ENCODE results near the gene ABCA10.

ABCA10 gene

DNA sequence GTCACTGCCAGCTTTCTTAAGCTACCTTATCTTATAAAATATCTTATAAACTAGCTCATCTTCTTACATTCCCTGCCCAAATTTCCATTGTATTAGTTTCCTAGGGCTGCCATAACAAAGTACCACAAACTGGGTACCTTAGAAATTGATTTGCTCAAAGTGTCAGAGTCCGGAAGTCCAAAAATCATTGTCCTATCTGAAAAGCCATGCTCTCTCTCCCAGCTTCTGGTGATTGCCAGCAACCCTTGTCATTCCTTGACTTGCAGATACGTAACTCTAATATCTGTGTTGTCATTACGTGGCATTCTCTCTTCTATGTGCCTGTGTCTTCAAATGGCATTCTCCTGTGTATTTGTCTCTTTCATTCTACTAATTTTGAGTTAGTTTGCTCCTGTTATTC lies 2.3 kb upstream of the ABCA10 start:
- Histone ChIP-seq H3K36me3 (ENCODE audit: control insufficient read depth in 5 of 5, insufficient read depth in 5 of 5, low read length in 5 of 5) (peaks cover 0 to 5% (median 0%) of the 10 kb centered on the region in 5 donors), H3K9ac (ENCODE audit: low read length in 5 of 5) (no peak overlapping the region), H3K27ac (ENCODE audit: low read depth, low read length) (no peak overlapping the region), H3K4me1 (ENCODE audit: control insufficient read depth in 5 of 5, insufficient read depth in 5 of 5, low read length in 5 of 5) (peaks cover 0 to 11% (median 6%) of the 10 kb centered on the region in 5 donors), H3K27me3 (ENCODE audit: control insufficient read depth in 5 of 5, insufficient read depth in 4 of 5, low read length in 5 of 5) (no peaks in the 10 kb centered on the region), H3K4me3 (ENCODE audit: low read depth in 1 of 5, low read length in 5 of 5) (no peak overlapping the region), H3K9me3 (ENCODE audit: control insufficient read depth in 5 of 5, low read length in 5 of 5) (peaks cover 3 to 6% (median 3%) of the 10 kb centered on the region in 5 donors)

GRCh38 chr17:69228018-69228417 lies 606 bp downstream of the ABCA10 start:
- Histone ChIP-seq H3K4me1 (ENCODE audit: control insufficient read depth in 5 of 5, insufficient read depth in 5 of 5, low read length in 5 of 5) (peaks cover 0 to 6% (median 0%) of the 10 kb centered on the region in 5 donors), H3K27me3 (ENCODE audit: control insufficient read depth in 5 of 5, insufficient read depth in 4 of 5, low read length in 5 of 5) (no peaks in the 10 kb centered on the region), H3K4me3 (ENCODE audit: low read depth in 1 of 5, low read length in 5 of 5) (peak overlapping the region; percentile 13 to 56 (median 49)), H3K9ac (ENCODE audit: low read length in 5 of 5) (peak overlapping the region in 3 of 5 donors; percentile 6 to 52 (median 45)), H3K36me3 (ENCODE audit: control insufficient read depth in 5 of 5, insufficient read depth in 5 of 5, low read length in 5 of 5) (no peaks in the 10 kb centered on the region), H3K27ac (ENCODE audit: low read depth, low read length) (peak overlapping the region; percentile 11), H3K9me3 (ENCODE audit: control insufficient read depth in 5 of 5, low read length in 5 of 5) (peaks cover 0 to 6% (median 3%) of the 10 kb centered on the region in 5 donors)

DNA sequence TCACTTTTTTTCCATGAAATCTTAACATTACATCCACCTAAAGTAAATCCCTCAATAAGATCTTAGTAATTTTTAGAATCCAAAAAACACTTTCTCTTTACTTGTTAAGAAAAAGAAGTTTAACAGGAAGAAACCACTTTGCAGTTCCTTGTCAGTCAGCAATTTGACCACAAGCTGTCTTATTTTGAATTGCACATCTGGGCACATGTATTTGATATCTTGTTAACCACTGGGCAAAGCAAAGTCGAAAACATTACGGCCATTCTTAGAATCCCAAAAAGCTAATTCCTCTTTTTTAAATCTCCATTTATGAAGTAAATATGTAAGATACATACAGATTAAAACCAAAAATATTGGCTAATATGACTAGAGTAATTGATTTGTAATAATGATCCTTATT lies 1.1 kb downstream of the ABCA10 start:
- H3K36me3 ChIP-seq (ENCODE audit: control insufficient read depth in 5 of 5, insufficient read depth in 5 of 5, low read length in 5 of 5), result peaks cover 0 to 1% (median 0%) of the 10 kb centered on the region in 5 donors
- H3K27me3 ChIP-seq (ENCODE audit: control insufficient read depth in 5 of 5, insufficient read depth in 4 of 5, low read length in 5 of 5), result no peaks in the 10 kb centered on the region
- no peak overlapping the region for H3K27ac ChIP-seq (ENCODE audit: low read depth, low read length)
- H3K9ac ChIP-seq (ENCODE audit: low read length in 5 of 5), result peak overlapping the region in 3 of 5 donors; percentile 6 to 52 (median 45)
- H3K9me3 ChIP-seq (ENCODE audit: control insufficient read depth in 5 of 5, low read length in 5 of 5), result peaks cover 0 to 2% (median under 1%) of the 10 kb centered on the region in 5 donors
- H3K4me3 ChIP-seq (ENCODE audit: low read depth in 1 of 5, low read length in 5 of 5), result peak overlapping the region; percentile 25 to 58 (median 49)
- H3K4me1 ChIP-seq (ENCODE audit: control insufficient read depth in 5 of 5, insufficient read depth in 5 of 5, low read length in 5 of 5), result peaks cover 0 to 6% (median 0%) of the 10 kb centered on the region in 5 donors

DNA sequence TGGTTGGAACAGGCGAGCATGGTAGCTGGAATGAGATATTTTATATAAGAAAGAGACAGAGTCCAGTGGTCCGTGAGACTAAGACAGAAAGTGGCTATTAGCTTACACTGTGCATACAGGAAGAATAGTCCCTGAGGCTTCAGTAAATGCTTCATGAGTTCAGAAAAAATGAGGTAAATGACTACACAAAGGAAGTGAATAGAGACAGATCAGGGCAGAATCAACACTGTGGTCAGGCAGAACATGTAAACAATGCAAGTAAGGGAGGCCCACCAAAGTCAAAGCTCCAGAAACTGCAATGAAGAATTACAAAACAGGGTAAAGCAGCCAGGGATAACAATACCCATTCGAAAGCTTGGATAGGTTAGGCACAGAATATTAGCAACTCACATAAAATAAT lies 4.8 kb downstream of the ABCA10 start:
- peak overlapping the region in 2 of 5 donors; percentile 6 to 43 for H3K4me3 ChIP-seq (ENCODE audit: low read depth in 1 of 5, low read length in 5 of 5)
- H3K27me3 ChIP-seq (ENCODE audit: control insufficient read depth in 5 of 5, insufficient read depth in 4 of 5, low read length in 5 of 5), result no peaks in the 10 kb centered on the region
- peak overlapping the region in 1 of 5 donors; percentile 31 for H3K9ac ChIP-seq (ENCODE audit: low read length in 5 of 5)
- no peak overlapping the region for H3K27ac ChIP-seq (ENCODE audit: low read depth, low read length)
- peaks cover 0 to 24% (median 17%) of the 10 kb centered on the region in 5 donors for H3K36me3 ChIP-seq (ENCODE audit: control insufficient read depth in 5 of 5, insufficient read depth in 5 of 5, low read length in 5 of 5)
- no peaks in the 10 kb centered on the region for H3K9me3 ChIP-seq (ENCODE audit: control insufficient read depth in 5 of 5, low read length in 5 of 5)
- H3K4me1 ChIP-seq (ENCODE audit: control insufficient read depth in 5 of 5, insufficient read depth in 5 of 5, low read length in 5 of 5), result peaks cover 0 to 4% (median 0%) of the 10 kb centered on the region in 5 donors

GRCh38 chr17:69222707-69223258 lies 5.8 kb downstream of the ABCA10 start:
- no peaks in the 10 kb centered on the region for H3K4me1 ChIP-seq (ENCODE audit: control insufficient read depth in 5 of 5, insufficient read depth in 5 of 5, low read length in 5 of 5)
- no peak overlapping the region for H3K4me3 ChIP-seq (ENCODE audit: low read depth in 1 of 5, low read length in 5 of 5)
- H3K9ac ChIP-seq (ENCODE audit: low read length in 5 of 5), result no peak overlapping the region
- no peaks in the 10 kb centered on the region for H3K27me3 ChIP-seq (ENCODE audit: control insufficient read depth in 5 of 5, insufficient read depth in 4 of 5, low read length in 5 of 5)
- peaks cover 2 to 28% (median 22%) of the 10 kb centered on the region in 5 donors for H3K36me3 ChIP-seq (ENCODE audit: control insufficient read depth in 5 of 5, insufficient read depth in 5 of 5, low read length in 5 of 5)
- no peak overlapping the region for H3K27ac ChIP-seq (ENCODE audit: low read depth, low read length)
- no peaks in the 10 kb centered on the region for H3K9me3 ChIP-seq (ENCODE audit: control insufficient read depth in 5 of 5, low read length in 5 of 5)

DNA sequence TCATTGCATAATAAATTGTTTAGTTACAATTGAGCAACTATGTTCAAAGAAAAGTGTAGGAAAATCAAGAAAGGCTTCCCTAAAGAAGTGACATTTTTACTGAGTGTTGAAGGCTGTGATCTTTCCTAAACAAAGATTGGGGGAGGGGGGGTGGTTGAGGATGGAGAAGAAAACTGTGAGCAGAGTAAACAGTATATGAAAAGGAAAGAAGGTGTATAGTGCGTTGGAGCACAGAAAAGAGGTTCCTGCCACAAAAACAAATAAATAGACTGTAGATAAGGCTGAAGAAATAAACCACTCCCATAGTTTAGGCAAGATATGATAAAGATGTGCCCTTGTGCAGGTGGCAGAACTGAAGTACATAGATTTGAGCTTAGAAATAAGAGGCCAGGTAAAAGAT lies 8.5 kb downstream of the ABCA10 start:
- Histone ChIP-seq H3K4me1 (ENCODE audit: control insufficient read depth in 5 of 5, insufficient read depth in 5 of 5, low read length in 5 of 5) (no peaks in the 10 kb centered on the region), H3K36me3 (ENCODE audit: control insufficient read depth in 5 of 5, insufficient read depth in 5 of 5, low read length in 5 of 5) (peaks cover 2 to 37% (median 22%) of the 10 kb centered on the region in 5 donors), H3K27me3 (ENCODE audit: control insufficient read depth in 5 of 5, insufficient read depth in 4 of 5, low read length in 5 of 5) (no peaks in the 10 kb centered on the region)

GRCh38 chr17:69218986-69219385 lies 9.6 kb downstream of the ABCA10 start:
- no peaks in the 10 kb centered on the region for H3K9me3 ChIP-seq (ENCODE audit: control insufficient read depth in 5 of 5, low read length in 5 of 5)
- no peak overlapping the region for H3K9ac ChIP-seq (ENCODE audit: low read length in 5 of 5)
- peaks cover 2 to 37% (median 22%) of the 10 kb centered on the region in 5 donors for H3K36me3 ChIP-seq (ENCODE audit: control insufficient read depth in 5 of 5, insufficient read depth in 5 of 5, low read length in 5 of 5)
- no peaks in the 10 kb centered on the region for H3K27me3 ChIP-seq (ENCODE audit: control insufficient read depth in 5 of 5, insufficient read depth in 4 of 5, low read length in 5 of 5)
- H3K4me1 ChIP-seq (ENCODE audit: control insufficient read depth in 5 of 5, insufficient read depth in 5 of 5, low read length in 5 of 5), result no peaks in the 10 kb centered on the region
- H3K27ac ChIP-seq (ENCODE audit: low read depth, low read length), result no peak overlapping the region
- no peak overlapping the region for H3K4me3 ChIP-seq (ENCODE audit: low read depth in 1 of 5, low read length in 5 of 5)

More for the DNA sequence above, 8.5 kb downstream of the ABCA10 start:
- Histone ChIP-seq H3K9ac (ENCODE audit: low read length in 5 of 5) (no peak overlapping the region), H3K4me3 (ENCODE audit: low read depth in 1 of 5, low read length in 5 of 5) (no peak overlapping the region), H3K9me3 (ENCODE audit: control insufficient read depth in 5 of 5, low read length in 5 of 5) (no peaks in the 10 kb centered on the region), H3K27ac (ENCODE audit: low read depth, low read length) (no peak overlapping the region)

- no peaks in the 10 kb centered on the region for H3K9me3 ChIP-seq (ENCODE audit: control insufficient read depth in 5 of 5, low read length in 5 of 5)
- no peaks in the 10 kb centered on the region for H3K4me1 ChIP-seq (ENCODE audit: control insufficient read depth in 5 of 5, insufficient read depth in 5 of 5, low read length in 5 of 5)
- peaks cover 0 to 18% (median 9%) of the 10 kb centered on the region in 5 donors for H3K36me3 ChIP-seq (ENCODE audit: control insufficient read depth in 5 of 5, insufficient read depth in 5 of 5, low read length in 5 of 5)
- no peak overlapping the region for H3K9ac ChIP-seq (ENCODE audit: low read length in 5 of 5)
- no peak overlapping the region for H3K27ac ChIP-seq (ENCODE audit: low read depth, low read length)
- H3K27me3 ChIP-seq (ENCODE audit: control insufficient read depth in 5 of 5, insufficient read depth in 4 of 5, low read length in 5 of 5), result no peaks in the 10 kb centered on the region
- no peak overlapping the region for H3K4me3 ChIP-seq (ENCODE audit: low read depth in 1 of 5, low read length in 5 of 5)
Observed at GRCh38 chr17:69213059-69213813, 15.4 kb downstream of the ABCA10 start.

DNA sequence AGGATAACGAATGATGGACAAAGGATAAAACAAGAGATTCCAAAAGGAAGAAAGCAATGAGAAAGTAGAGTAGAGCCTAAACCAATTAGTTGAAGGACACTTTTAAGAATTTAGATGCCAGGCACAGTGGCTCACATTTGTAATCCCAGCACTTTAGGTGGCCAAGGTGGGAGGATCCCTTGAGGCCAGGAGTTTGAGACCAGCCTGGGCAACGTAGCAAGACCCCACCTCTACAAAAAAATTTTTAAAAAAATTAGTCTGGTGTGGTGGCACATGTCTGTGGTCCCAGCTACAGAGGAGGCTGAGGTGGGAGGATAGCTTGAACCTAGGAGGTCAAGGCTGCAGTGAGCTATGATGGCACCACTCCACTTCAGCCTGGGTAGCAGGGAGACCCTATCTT lies 20.0 kb downstream of the ABCA10 start:
- H3K9me3 ChIP-seq (ENCODE audit: control insufficient read depth in 5 of 5, low read length in 5 of 5), result no peaks in the 10 kb centered on the region
- H3K9ac ChIP-seq (ENCODE audit: low read length in 5 of 5), result no peak overlapping the region
- H3K27me3 ChIP-seq (ENCODE audit: control insufficient read depth in 5 of 5, insufficient read depth in 4 of 5, low read length in 5 of 5), result no peaks in the 10 kb centered on the region
- H3K27ac ChIP-seq (ENCODE audit: low read depth, low read length), result no peak overlapping the region
- H3K4me3 ChIP-seq (ENCODE audit: low read depth in 1 of 5, low read length in 5 of 5), result no peak overlapping the region
- H3K4me1 ChIP-seq (ENCODE audit: control insufficient read depth in 5 of 5, insufficient read depth in 5 of 5, low read length in 5 of 5), result no peaks in the 10 kb centered on the region
- H3K36me3 ChIP-seq (ENCODE audit: control insufficient read depth in 5 of 5, insufficient read depth in 5 of 5, low read length in 5 of 5), result peaks cover 0 to 13% (median 4%) of the 10 kb centered on the region in 5 donors

DNA sequence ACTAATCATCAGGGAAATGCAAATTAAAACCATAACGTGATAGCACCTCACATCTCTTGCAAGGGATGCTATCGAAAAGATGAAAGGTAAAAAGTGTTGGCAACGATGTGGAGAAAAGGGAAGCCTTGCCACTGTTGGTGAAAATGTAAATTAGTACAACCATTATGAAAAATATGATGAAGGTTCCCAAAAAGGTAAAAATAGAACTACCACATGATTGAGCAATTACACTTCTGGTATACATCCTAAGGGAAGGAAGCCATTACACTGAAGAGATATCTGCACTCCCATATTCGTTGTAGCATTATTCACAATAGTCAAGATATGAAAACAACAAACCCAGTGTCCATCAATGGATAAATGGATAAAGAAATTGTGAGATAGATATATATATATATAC lies 21.5 kb downstream of the ABCA10 start:
- peaks cover 0 to 2% (median 0%) of the 10 kb centered on the region in 5 donors for H3K36me3 ChIP-seq (ENCODE audit: control insufficient read depth in 5 of 5, insufficient read depth in 5 of 5, low read length in 5 of 5)

More for the DNA sequence above, 21.5 kb downstream of the ABCA10 start:
- no peak overlapping the region for H3K4me3 ChIP-seq (ENCODE audit: low read depth in 1 of 5, low read length in 5 of 5)
- H3K9me3 ChIP-seq (ENCODE audit: control insufficient read depth in 5 of 5, low read length in 5 of 5), result no peaks in the 10 kb centered on the region
- H3K27ac ChIP-seq (ENCODE audit: low read depth, low read length), result no peak overlapping the region
- H3K9ac ChIP-seq (ENCODE audit: low read length in 5 of 5), result no peak overlapping the region
- no peaks in the 10 kb centered on the region for H3K4me1 ChIP-seq (ENCODE audit: control insufficient read depth in 5 of 5, insufficient read depth in 5 of 5, low read length in 5 of 5)
- no peaks in the 10 kb centered on the region for H3K27me3 ChIP-seq (ENCODE audit: control insufficient read depth in 5 of 5, insufficient read depth in 4 of 5, low read length in 5 of 5)

Measured in subcutaneous abdominal adipose tissue (tissue), 5 donors.